ENCODE results near the gene SLC6A3. TPM values are rescaled to one million over a fixed set of nuclear protein-coding genes. Genes with fewer than 3 reads are reported as not detected.
A peak's percentile ranks its signal among the peaks of the same experiment; 100 is the strongest.

SLC6A3 gene
- total RNA-seq, result not detected in 2 replicates
- long read RNA-seq, result 0 reads

GRCh38 chr5:1445313-1445688, at the start of gene SLC6A3:
Gene SLC6A3 (minus strand): TSS chr5:1445440. CDS start chr5:1443197, 2,243 bp downstream.
- peak within 1 kb of the TSS; percentile 40 for H3K4me3 Mint-ChIP-seq (ENCODE audit: low read depth)
- peaks cover 85% of the 10 kb centered on the region for H3K27me3 Mint-ChIP-seq
- peaks cover 2% of the 10 kb centered on the region for H3K4me1 Mint-ChIP-seq (ENCODE audit: low read depth)
- H3K36me3 Mint-ChIP-seq (ENCODE audit: insufficient read depth), result no peaks in the 10 kb centered on the region
- no peak within 1 kb of the TSS for H3K27ac Mint-ChIP-seq
- peak; percentile 62 for DNase-seq (ENCODE audit: low spot score, unreplicated experiment)
- TF ChIP-seq CTCF (IDR thresholded peaks at IDR 0.05; ENCODE audit: unreplicated experiment), result no peak
- H3K9me3 Mint-ChIP-seq (ENCODE audit: low read depth), result peaks cover 4% of the 10 kb centered on the region

- Mint-ChIP-seq H3K27me3 (no peaks in the 10 kb centered on the region), H3K9me3 (ENCODE audit: low read depth) (no peaks in the 10 kb centered on the region), H3K4me3 (ENCODE audit: low read depth) (no peak overlapping the region), H3K27ac (no peak overlapping the region), H3K4me1 (ENCODE audit: low read depth) (no peaks in the 10 kb centered on the region), H3K36me3 (ENCODE audit: insufficient read depth) (peaks cover 12% of the 10 kb centered on the region)
- DNase-seq (ENCODE audit: low spot score, unreplicated experiment), result no peak
- TF ChIP-seq CTCF (IDR thresholded peaks at IDR 0.05; ENCODE audit: unreplicated experiment), result no peak
Observed at GRCh38 chr5:1493941-1494340, 48.7 kb upstream of the SLC6A3 start.

- Mint-ChIP-seq H3K4me1 (ENCODE audit: low read depth) (no peaks in the 10 kb centered on the region), H3K4me3 (ENCODE audit: low read depth) (no peak overlapping the region), H3K27me3 (no peaks in the 10 kb centered on the region), H3K9me3 (ENCODE audit: low read depth) (no peaks in the 10 kb centered on the region), H3K27ac (no peak overlapping the region), H3K36me3 (ENCODE audit: insufficient read depth) (peaks cover 10% of the 10 kb centered on the region)
- no peak for TF ChIP-seq CTCF (IDR thresholded peaks at IDR 0.05; ENCODE audit: unreplicated experiment)
- DNase-seq (ENCODE audit: low spot score, unreplicated experiment), result no peak
Observed at GRCh38 chr5:1493413-1493812, 48.2 kb upstream of the SLC6A3 start.

GRCh38 chr5:1492757-1493156, 47.5 kb upstream of the SLC6A3 start:
- H3K36me3 Mint-ChIP-seq (ENCODE audit: insufficient read depth), result peaks cover 9% of the 10 kb centered on the region
- TF ChIP-seq CTCF (IDR thresholded peaks at IDR 0.05; ENCODE audit: unreplicated experiment), result no peak
- no peaks in the 10 kb centered on the region for H3K9me3 Mint-ChIP-seq (ENCODE audit: low read depth)
- H3K4me3 Mint-ChIP-seq (ENCODE audit: low read depth), result no peak overlapping the region
- peak overlapping the region; percentile 18 for H3K27ac Mint-ChIP-seq
- no peaks in the 10 kb centered on the region for H3K4me1 Mint-ChIP-seq (ENCODE audit: low read depth)
- H3K27me3 Mint-ChIP-seq, result no peaks in the 10 kb centered on the region
- no peak for DNase-seq (ENCODE audit: low spot score, unreplicated experiment)

- Mint-ChIP-seq H3K9me3 (ENCODE audit: low read depth) (no peaks in the 10 kb centered on the region), H3K4me3 (ENCODE audit: low read depth) (no peak overlapping the region), H3K27ac (no peak overlapping the region), H3K36me3 (ENCODE audit: insufficient read depth) (peaks cover 12% of the 10 kb centered on the region), H3K4me1 (ENCODE audit: low read depth) (no peaks in the 10 kb centered on the region), H3K27me3 (no peaks in the 10 kb centered on the region)
- no peak for DNase-seq (ENCODE audit: low spot score, unreplicated experiment)
- TF ChIP-seq CTCF (IDR thresholded peaks at IDR 0.05; ENCODE audit: unreplicated experiment), result no peak
Observed at GRCh38 chr5:1490376-1490775, 45.1 kb upstream of the SLC6A3 start.

All from progenitor cell of endocrine pancreas (in vitro differentiated cells).